Measurements from ENCODE around the gene EDN1. TPM values are rescaled to one million over a fixed set of nuclear protein-coding genes. Genes with fewer than 3 reads are reported as not detected.

EDN1 gene
- total RNA-seq, 2 donors from 2014 or later = 15.6 to 20.4 TPM

DNA sequence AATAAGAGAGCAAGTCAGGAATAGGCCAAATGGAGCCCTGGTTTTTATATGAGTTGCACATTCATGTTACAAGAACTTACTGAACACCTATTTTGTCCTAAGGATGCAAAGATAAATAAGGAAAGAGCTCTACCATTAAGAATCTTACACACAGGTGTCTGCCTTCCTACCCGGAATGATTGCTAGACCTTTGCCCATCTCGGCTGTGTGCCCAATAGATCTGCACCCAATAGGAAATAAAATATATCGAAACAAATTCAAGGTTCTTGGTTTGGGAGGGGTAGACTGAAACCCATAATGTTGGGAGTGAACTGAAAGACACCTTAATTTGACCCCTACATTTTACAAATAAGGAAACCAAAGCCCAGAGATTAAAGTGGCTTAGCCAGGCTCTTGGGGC is 48.9 kb downstream of the EDN1 start:
- Histone ChIP-seq H3K27ac (no peak overlapping the region), H3K9me3 (no peaks in the 10 kb centered on the region), H3K4me1 (replicated peaks) (no peaks in the 10 kb centered on the region), H3K4me3 (no peak overlapping the region), H3K27me3 (replicated peaks; ENCODE audit: insufficient read depth) (no peaks in the 10 kb centered on the region), H3K36me3 (no peaks in the 10 kb centered on the region)
- intact Hi-C loops (cut with DNase I) = no loop called here
- TF ChIP-seq, protein P1, sequence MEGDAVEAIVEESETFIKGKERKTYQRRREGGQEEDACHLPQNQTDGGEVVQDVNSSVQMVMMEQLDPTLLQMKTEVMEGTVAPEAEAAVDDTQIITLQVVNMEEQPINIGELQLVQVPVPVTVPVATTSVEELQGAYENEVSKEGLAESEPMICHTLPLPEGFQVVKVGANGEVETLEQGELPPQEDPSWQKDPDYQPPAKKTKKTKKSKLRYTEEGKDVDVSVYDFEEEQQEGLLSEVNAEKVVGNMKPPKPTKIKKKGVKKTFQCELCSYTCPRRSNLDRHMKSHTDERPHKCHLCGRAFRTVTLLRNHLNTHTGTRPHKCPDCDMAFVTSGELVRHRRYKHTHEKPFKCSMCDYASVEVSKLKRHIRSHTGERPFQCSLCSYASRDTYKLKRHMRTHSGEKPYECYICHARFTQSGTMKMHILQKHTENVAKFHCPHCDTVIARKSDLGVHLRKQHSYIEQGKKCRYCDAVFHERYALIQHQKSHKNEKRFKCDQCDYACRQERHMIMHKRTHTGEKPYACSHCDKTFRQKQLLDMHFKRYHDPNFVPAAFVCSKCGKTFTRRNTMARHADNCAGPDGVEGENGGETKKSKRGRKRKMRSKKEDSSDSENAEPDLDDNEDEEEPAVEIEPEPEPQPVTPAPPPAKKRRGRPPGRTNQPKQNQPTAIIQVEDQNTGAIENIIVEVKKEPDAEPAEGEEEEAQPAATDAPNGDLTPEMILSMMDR (IDR thresholded peaks at IDR 0.05) = no peak
- TF ChIP-seq POLR2AphosphoS5 (IDR thresholded peaks at IDR 0.05) (no peak), POLR2A (IDR thresholded peaks at IDR 0.05) (no peak)
- 94% methylated on average over 3 of the region's 3 CpGs for WGBS
- no peak for DNase-seq (ENCODE audit: low spot score)

GRCh38 chr6:12339808-12340487 is 49.8 kb downstream of the EDN1 start:
- 47% methylated on average over 12 of the region's 12 CpGs for WGBS
- Histone ChIP-seq H3K4me3 (no peak overlapping the region), H3K36me3 (no peaks in the 10 kb centered on the region), H3K27ac (no peak overlapping the region), H3K4me1 (replicated peaks) (no peaks in the 10 kb centered on the region), H3K9me3 (no peaks in the 10 kb centered on the region), H3K27me3 (replicated peaks; ENCODE audit: insufficient read depth) (no peaks in the 10 kb centered on the region)
- DNase-seq (ENCODE audit: low spot score) = no peak
- TF ChIP-seq POLR2AphosphoS5 (IDR thresholded peaks at IDR 0.05) = no peak
- TF ChIP-seq, protein P1 (IDR thresholded peaks at IDR 0.05) = no peak
- no peak for TF ChIP-seq POLR2A (IDR thresholded peaks at IDR 0.05)
- intact Hi-C loops (cut with DNase I) = no loop called here

DNA sequence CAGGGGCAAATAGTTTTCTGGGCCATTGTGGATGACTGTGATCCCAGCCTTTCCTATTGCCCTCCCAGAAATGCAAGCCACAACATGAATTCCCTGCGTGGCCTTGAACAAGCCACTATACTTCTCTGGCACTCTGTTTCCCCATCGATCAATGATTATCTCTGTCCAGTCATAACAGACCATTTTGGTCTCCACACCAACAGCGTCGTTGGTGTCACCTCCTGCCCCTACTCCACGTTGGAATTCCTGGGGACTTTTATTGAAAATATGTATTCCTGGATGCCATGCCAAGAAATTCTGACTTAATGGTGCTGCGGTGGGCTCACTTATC is 50.3 kb downstream of the EDN1 start:
- no peaks in the 10 kb centered on the region for H3K4me1 ChIP-seq (replicated peaks)
- no peaks in the 10 kb centered on the region for H3K27me3 ChIP-seq (replicated peaks; ENCODE audit: insufficient read depth)
- no peak overlapping the region for H3K27ac ChIP-seq
- intact Hi-C loops (cut with DNase I) = no loop called here
- TF ChIP-seq POLR2AphosphoS5 (IDR thresholded peaks at IDR 0.05) (no peak), POLR2A (IDR thresholded peaks at IDR 0.05) (no peak)
- TF ChIP-seq, protein P1 (IDR thresholded peaks at IDR 0.05) = no peak
- H3K36me3 ChIP-seq = no peaks in the 10 kb centered on the region
- no peak overlapping the region for H3K4me3 ChIP-seq
- H3K9me3 ChIP-seq = no peaks in the 10 kb centered on the region
- DNase-seq (ENCODE audit: low spot score) = no peak
- 69% methylated on average over 6 of the region's 6 CpGs for WGBS

DNA sequence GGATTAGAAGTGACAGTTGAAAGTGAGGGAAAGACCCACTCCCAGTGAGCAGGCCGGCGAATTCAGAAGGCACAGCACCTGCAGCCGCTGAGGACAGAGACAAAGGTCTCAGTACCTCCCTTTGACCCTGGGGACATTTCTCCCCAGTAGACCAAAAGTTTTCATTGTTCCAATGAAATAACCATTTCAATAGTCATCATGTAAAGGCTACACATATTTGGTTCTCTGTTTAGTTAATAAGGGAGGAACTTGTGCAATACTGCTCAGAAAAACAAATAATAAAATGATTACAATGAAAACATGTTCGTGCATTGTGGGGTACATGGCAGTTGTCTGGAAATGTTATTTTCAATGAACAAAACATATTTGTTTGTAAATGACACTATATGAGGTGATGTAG is 52.5 kb downstream of the EDN1 start:
- Histone ChIP-seq H3K36me3 (no peaks in the 10 kb centered on the region), H3K27me3 (replicated peaks; ENCODE audit: insufficient read depth) (no peaks in the 10 kb centered on the region), H3K4me3 (no peak overlapping the region), H3K9me3 (no peaks in the 10 kb centered on the region), H3K27ac (no peak overlapping the region), H3K4me1 (replicated peaks) (no peaks in the 10 kb centered on the region)
- intact Hi-C loops (cut with DNase I) = no loop called here
- no peak for TF ChIP-seq POLR2A (IDR thresholded peaks at IDR 0.05)
- 75% methylated on average over 4 of the region's 4 CpGs for WGBS
- no peak for DNase-seq (ENCODE audit: low spot score)

GRCh38 chr6:12343122-12343439 is 52.9 kb downstream of the EDN1 start:
- WGBS = 70% methylated on average over 5 of the region's 5 CpGs
- intact Hi-C loops (cut with DNase I) = no loop called here
- Histone ChIP-seq H3K36me3 (no peaks in the 10 kb centered on the region), H3K27me3 (replicated peaks; ENCODE audit: insufficient read depth) (no peaks in the 10 kb centered on the region), H3K27ac (no peak overlapping the region), H3K9me3 (no peaks in the 10 kb centered on the region), H3K4me1 (replicated peaks) (no peaks in the 10 kb centered on the region), H3K4me3 (no peak overlapping the region)
- DNase-seq (ENCODE audit: low spot score) = no peak
- TF ChIP-seq, protein P1 (IDR thresholded peaks at IDR 0.05) = no peak
- TF ChIP-seq POLR2AphosphoS5 (IDR thresholded peaks at IDR 0.05) (no peak), POLR2A (IDR thresholded peaks at IDR 0.05) (no peak)
